HFFc6 (cell line): ENCODE measurements around the gene SEMA4G. TPM values are rescaled to one million over a fixed set of nuclear protein-coding genes. Genes with fewer than 3 reads are reported as not detected.

ENCODE experiments used
- DNase-seq: peaks from one replicate; pipeline ENCODE4 v3.0.0-alpha.2; 2018
- H3K27ac Mint-ChIP-seq: 2 replicates; pipeline ENCODE4 v1.8.0; 2020; ENCODE audit warnings: mild to moderate bottlenecking, mixed read lengths
- H3K27me3 Mint-ChIP-seq: 2 replicates; pipeline ENCODE4 v1.8.0; 2021; ENCODE audit warnings: mild to moderate bottlenecking, moderate library complexity, mixed read lengths; ENCODE audit not compliant: insufficient read depth
- H3K36me3 Mint-ChIP-seq: 2 replicates; pipeline ENCODE4 v1.8.0; 2021; ENCODE audit warnings: low read depth, mixed read lengths
- H3K4me1 Mint-ChIP-seq: 2 replicates; pipeline ENCODE4 v1.8.0; 2020; ENCODE audit warnings: low read depth, mixed read lengths
- H3K4me3 Mint-ChIP-seq: 2 replicates; pipeline ENCODE4 v1.8.0; 2020; ENCODE audit warnings: mild to moderate bottlenecking, moderate library complexity, mixed read lengths
- H3K9me3 Mint-ChIP-seq: 2 replicates; pipeline ENCODE4 v1.8.0; 2020; ENCODE audit warnings: mild to moderate bottlenecking, mixed read lengths
- total RNA-seq, 6 experiments: library from RNA; stranded (reverse); fragmentation: NEBNext Ultra II Directional; extraction: Animal tissue kit (Norgen Biotek cat#: 25700); gene quantifications; 2 replicates in 1 of 6; 3 replicates in 5 of 6; pipeline ENCODE4 v1.2.3, GENCODE V29; 2021
- TF ChIP-seq, protein P1 (sequence below): fragments of 200-600 bp; sonication (generic); IDR thresholded peaks from 2 replicates; pipeline ENCODE4 v1.5.0; 2021; ENCODE audit warnings: antibody characterized with exemption, mild to moderate bottlenecking

The SEMA4G gene
- total RNA-seq, 6 experiments from 2014 or later, result 1.2 to 2.2 (median 1.9) TPM

DNA sequence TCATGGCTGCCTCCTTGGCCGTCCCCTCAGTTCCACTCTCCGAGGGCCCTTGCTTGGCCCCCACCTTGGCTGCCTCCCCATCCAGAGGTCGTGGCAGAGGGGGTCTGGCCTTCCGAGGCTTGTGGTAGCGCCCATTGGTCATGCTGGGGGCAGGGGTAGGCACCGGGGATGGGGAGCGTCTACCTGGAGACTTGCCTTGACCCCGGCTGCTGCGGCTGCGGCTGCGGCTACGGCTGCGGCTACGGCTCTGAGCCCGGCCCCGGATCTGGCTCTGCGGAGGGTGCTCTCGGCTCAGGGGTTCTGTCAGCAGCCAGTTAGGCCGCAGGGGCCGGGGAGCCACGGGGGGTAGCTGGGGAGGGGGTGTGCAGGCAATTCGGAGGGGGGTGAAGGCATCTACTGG, 41.0 kb downstream of the SEMA4G start:
- no peaks in the 10 kb centered on the region for H3K36me3 Mint-ChIP-seq
- peaks cover 3% of the 10 kb centered on the region for H3K27me3 Mint-ChIP-seq
- no peak for DNase-seq
- H3K9me3 Mint-ChIP-seq, result no peaks in the 10 kb centered on the region
- TF ChIP-seq, protein P1, sequence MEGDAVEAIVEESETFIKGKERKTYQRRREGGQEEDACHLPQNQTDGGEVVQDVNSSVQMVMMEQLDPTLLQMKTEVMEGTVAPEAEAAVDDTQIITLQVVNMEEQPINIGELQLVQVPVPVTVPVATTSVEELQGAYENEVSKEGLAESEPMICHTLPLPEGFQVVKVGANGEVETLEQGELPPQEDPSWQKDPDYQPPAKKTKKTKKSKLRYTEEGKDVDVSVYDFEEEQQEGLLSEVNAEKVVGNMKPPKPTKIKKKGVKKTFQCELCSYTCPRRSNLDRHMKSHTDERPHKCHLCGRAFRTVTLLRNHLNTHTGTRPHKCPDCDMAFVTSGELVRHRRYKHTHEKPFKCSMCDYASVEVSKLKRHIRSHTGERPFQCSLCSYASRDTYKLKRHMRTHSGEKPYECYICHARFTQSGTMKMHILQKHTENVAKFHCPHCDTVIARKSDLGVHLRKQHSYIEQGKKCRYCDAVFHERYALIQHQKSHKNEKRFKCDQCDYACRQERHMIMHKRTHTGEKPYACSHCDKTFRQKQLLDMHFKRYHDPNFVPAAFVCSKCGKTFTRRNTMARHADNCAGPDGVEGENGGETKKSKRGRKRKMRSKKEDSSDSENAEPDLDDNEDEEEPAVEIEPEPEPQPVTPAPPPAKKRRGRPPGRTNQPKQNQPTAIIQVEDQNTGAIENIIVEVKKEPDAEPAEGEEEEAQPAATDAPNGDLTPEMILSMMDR, result no peak
- no peak overlapping the region for H3K27ac Mint-ChIP-seq
- no peak overlapping the region for H3K4me3 Mint-ChIP-seq
- peaks cover 37% of the 10 kb centered on the region for H3K4me1 Mint-ChIP-seq

DNA sequence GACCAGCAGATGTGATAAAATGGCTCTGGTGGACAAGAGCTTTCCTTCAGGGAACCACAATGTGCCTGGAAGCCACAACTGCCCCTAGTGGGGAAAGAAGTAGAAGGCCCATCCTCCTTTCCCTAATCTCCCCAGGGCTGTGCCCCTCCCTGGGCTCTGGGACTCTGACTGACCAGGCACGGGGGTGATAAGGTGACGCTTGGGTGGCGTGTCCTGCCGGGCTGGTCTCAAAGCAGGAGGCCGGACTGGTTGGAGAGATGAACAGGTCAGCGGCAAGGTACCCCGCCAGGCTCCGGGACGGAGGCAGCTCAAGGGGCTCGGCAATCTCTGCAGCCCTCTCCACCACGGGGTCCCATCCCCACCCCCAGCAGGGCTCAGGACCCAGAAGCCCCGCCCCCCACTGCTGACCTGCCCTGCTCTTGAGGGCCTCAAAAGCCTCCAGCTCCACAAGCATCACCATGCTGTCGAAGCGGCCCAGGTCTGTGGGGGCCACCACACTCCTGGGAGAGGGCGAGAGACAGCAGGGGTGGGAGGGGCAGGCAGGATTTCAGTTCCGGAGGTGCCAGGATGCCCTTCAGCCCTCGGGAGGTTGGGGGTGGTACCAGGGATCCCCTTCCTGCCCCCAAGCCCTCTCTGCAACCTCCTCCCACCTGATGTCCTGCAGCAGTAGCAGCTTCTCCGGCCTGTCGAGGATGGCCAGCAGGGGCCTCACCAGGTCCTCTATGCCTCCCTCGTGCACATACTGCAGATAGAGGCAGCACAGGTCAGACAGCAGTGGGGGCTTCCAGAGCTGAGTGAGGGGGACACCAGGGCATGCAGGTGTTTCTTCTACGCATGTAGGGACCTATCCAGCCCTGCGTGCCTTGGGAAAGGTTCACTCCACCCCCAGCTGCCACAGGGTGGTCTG, 42.5 kb downstream of the SEMA4G start:
- H3K27ac Mint-ChIP-seq, result peak overlapping the region; percentile 85; the same call in 1 of the 2 replicates
- peak; percentile 22 for DNase-seq
- H3K27me3 Mint-ChIP-seq, result peaks cover 3% of the 10 kb centered on the region; the same call in 1 of the 2 replicates
- no peak overlapping the region for H3K4me3 Mint-ChIP-seq
- H3K4me1 Mint-ChIP-seq, result peaks cover 48% of the 10 kb centered on the region
- H3K9me3 Mint-ChIP-seq, result no peaks in the 10 kb centered on the region
- TF ChIP-seq, protein P1, result peak; percentile 68
- no peaks in the 10 kb centered on the region for H3K36me3 Mint-ChIP-seq

DNA sequence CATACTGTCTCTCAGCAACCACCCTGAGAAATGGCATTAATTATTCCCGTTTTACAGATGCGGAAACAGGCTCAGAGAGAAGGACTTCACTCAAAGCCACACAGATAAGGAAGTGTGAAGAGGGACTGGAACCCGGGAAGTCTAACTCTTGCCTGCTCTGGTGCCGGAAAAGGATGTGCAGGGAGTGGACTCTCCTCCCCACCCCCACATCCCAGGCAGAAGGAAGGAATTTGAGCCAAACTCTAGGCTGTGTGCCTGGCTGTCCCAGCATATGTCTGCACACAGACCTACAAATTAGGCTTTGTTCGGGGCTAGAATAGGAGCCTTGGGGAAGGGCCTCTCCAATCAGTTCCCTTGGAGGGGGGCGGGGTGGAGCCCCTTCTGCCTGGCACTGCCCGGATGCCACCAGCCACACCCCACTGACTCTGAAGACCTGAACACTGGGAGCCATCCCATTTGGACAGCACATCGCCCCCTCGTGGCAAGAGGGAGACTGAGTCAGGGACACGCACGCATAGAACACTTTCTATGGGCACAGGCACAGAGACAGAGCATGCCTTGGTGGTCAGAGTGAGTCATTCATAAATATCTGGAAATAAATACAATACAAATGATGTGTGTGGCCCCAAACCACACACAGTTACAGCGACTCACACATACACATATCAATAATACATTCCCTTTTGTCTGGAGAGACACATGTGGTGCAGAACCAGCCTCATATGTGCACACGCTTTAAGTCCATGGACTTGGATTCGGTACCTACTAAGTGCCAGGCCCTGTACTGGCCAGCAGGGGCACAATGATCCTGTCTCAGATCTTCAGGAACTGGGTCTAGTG, 43.4 kb downstream of the SEMA4G start:
- TF ChIP-seq, protein P1, result peak; percentile 96
- peaks cover 7% of the 10 kb centered on the region; the same call in 1 of the 2 replicates for H3K27me3 Mint-ChIP-seq
- peak overlapping the region; percentile 45 for H3K4me3 Mint-ChIP-seq
- peak overlapping the region; percentile 85 for H3K27ac Mint-ChIP-seq
- H3K36me3 Mint-ChIP-seq, result no peaks in the 10 kb centered on the region
- DNase-seq, result peak; percentile 94
- no peaks in the 10 kb centered on the region for H3K9me3 Mint-ChIP-seq
- peaks cover 48% of the 10 kb centered on the region for H3K4me1 Mint-ChIP-seq

- Mint-ChIP-seq H3K4me1 (peaks cover 41% of the 10 kb centered on the region), H3K36me3 (no peaks in the 10 kb centered on the region), H3K27ac (peak overlapping the region; percentile 85), H3K9me3 (no peaks in the 10 kb centered on the region), H3K4me3 (peak overlapping the region; percentile 45), H3K27me3 (peaks cover 7% of the 10 kb centered on the region)
- TF ChIP-seq, protein P1, result no peak
- DNase-seq, result no peak
Observed at GRCh38 chr10:101013365-101013825, 44.1 kb downstream of the SEMA4G start.

GRCh38 chr10:101014230-101014884, 45.1 kb downstream of the SEMA4G start:
- Mint-ChIP-seq H3K27me3 (peaks cover 9% of the 10 kb centered on the region), H3K9me3 (no peaks in the 10 kb centered on the region), H3K4me1 (peaks cover 41% of the 10 kb centered on the region), H3K4me3 (peak overlapping the region; percentile 12; the same call in 1 of the 2 replicates), H3K36me3 (no peaks in the 10 kb centered on the region), H3K27ac (peak overlapping the region; percentile 83)
- peak; percentile 55 for DNase-seq
- TF ChIP-seq, protein P1, result peak; percentile 88
